Activated CD4-positive, alpha-beta T cell treated with anti-CD3 and anti-CD28 coated beads, Interleukin-2, amount 50 U/mL, for 16 hours (primary cell): ENCODE results near the gene GAREM1.
"Not testable (repeated sequence)": the region's sequence is repeated elsewhere in the genome, so short reads cannot be mapped to it uniquely, and the experiment has no call there.

ENCODE experiments used
- DNase-seq: peaks from one replicate; pipeline ENCODE4 v3.0.0-alpha.2; 2020

GAREM1 gene

GRCh38 chr18:32249147-32249929 lies 221.3 kb downstream of the GAREM1 start:
- no peak for DNase-seq

GRCh38 chr18:32244881-32245280 lies 225.8 kb downstream of the GAREM1 start:
- no peak for DNase-seq

GRCh38 chr18:32243358-32243757 lies 227.3 kb downstream of the GAREM1 start:
- DNase-seq = no peak

GRCh38 chr18:32242395-32242794 lies 228.3 kb downstream of the GAREM1 start:
- DNase-seq = no peak

- DNase-seq = no peak
These were observed 231.9 kb downstream of the GAREM1 start for GRCh38 chr18:32238635-32239268.

- no peak for DNase-seq
These were observed 233.6 kb downstream of the GAREM1 start for GRCh38 chr18:32237049-32237448.

GRCh38 chr18:32233348-32233747 lies 237.3 kb downstream of the GAREM1 start:
- not testable (repeated sequence) for DNase-seq

- no peak for DNase-seq
These were observed 251.2 kb downstream of the GAREM1 start for GRCh38 chr18:32219431-32220018.

GRCh38 chr18:32216390-32216789 lies 254.3 kb downstream of the GAREM1 start:
- DNase-seq = no peak

GRCh38 chr18:32213693-32214092 lies 257.0 kb downstream of the GAREM1 start:
- no peak for DNase-seq
